Tibial nerve (tissue), 4 donors: ENCODE measurements around the gene AMZ2.

Source experiments
- CTCF ChIP-seq, 5 experiments: fragments of 200-600 bp in 3 of 5; fragments of 450-650 bp in 2 of 5; sonication (generic) in 3 of 5; IDR thresholded peaks; one replicate each; pipeline ENCODE4 v1.5.1; 2016 to 2019; ENCODE audit warnings: antibody characterized with exemption in 5 of 5, mild to moderate bottlenecking in 3 of 5, moderate library complexity in 2 of 5
- EP300 ChIP-seq, 2 donors: sonication (generic); formaldehyde crosslinking; IDR thresholded peaks; one replicate each; pipeline ENCODE4 v1.6.1; 2017; ENCODE audit warnings: antibody characterized with exemption in 2 of 2, mild to moderate bottlenecking in 1 of 2

GRCh38 chr17:68207651-68208253 lies 40.1 kb upstream of the AMZ2 start:
- TF ChIP-seq CTCF (IDR thresholded peaks at IDR 0.05): no peak
- no peak for TF ChIP-seq EP300 (IDR thresholded peaks at IDR 0.05)
